DND-41 (cell line): ENCODE measurements around the gene RBFOX2.

Source experiments
- EZH2 ChIP-seq: IDR thresholded peaks from 3 replicates; pipeline ENCODE4 v1.6.1; 2012; ENCODE audit warnings: borderline replicate concordance, low read depth, mild to moderate bottlenecking, moderate library complexity, low read length, inconsistent platforms; ENCODE audit not compliant: severe bottlenecking
- TF ChIP-seq, protein P1 (sequence below): IDR thresholded peaks from 2 replicates; pipeline ENCODE4 v1.5.1; 2012; ENCODE audit warnings: borderline replicate concordance, low read length, moderate library complexity, mild to moderate bottlenecking; ENCODE audit not compliant: poor library complexity, severe bottlenecking; ENCODE audit errors: extremely low read depth

DNA sequence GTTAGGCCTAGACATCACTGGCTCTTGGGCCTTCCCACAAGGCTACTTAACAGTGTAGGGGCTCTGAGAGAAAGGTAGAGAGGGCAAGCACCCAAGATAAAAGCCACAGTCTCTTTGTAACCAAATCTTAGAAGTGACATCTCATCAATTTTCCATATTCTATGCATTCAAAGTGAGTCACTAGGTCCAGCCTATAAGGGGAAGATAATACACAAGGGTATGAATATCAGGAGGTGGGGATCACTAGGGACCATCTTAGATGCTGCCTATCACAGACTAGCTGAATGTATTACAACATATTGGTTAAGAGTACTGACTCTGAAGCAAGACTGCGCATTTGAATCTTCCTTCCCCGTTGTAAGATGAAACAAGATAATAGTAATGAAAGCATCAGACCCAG, 144.1 kb downstream of the RBFOX2 start:
- TF ChIP-seq, protein P1, sequence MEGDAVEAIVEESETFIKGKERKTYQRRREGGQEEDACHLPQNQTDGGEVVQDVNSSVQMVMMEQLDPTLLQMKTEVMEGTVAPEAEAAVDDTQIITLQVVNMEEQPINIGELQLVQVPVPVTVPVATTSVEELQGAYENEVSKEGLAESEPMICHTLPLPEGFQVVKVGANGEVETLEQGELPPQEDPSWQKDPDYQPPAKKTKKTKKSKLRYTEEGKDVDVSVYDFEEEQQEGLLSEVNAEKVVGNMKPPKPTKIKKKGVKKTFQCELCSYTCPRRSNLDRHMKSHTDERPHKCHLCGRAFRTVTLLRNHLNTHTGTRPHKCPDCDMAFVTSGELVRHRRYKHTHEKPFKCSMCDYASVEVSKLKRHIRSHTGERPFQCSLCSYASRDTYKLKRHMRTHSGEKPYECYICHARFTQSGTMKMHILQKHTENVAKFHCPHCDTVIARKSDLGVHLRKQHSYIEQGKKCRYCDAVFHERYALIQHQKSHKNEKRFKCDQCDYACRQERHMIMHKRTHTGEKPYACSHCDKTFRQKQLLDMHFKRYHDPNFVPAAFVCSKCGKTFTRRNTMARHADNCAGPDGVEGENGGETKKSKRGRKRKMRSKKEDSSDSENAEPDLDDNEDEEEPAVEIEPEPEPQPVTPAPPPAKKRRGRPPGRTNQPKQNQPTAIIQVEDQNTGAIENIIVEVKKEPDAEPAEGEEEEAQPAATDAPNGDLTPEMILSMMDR: no peak
- TF ChIP-seq EZH2: no peak
